Measurements from ENCODE around the gene IFT81.

IFT81 gene

DNA sequence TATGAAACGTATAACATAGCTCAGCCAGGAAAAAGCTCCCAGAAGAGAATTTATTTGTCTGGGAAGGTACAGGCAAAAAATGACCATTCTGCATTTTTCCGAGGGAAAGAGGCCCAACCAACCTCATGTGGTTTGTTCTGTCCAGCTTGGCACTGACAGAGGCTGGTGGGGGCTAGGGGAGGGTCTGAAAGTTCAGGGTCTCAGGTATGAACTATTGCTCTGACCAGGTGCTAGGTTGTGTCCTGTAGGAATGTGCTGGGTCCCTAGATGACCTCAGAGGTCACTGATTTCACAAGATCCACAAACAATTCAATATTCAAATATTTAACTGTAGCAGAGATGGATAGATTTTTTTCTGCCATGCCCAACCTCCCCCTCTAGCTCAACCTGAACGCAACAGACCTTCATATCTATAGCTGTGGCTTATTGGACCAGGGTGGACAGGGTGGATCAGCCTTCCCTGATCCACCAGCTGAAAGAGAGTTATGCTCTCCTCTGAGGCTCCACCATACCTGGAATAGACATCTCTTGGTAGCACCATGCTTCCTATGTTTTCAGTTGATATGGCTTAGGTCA is 32.9 kb upstream of the IFT81 start:
- no peak for DNase-seq (ENCODE audit: low read depth, low spot score)
- Histone ChIP-seq H3K4me3 (ENCODE audit: low read length) (no peak overlapping the region), H3K9me3 (ENCODE audit: control insufficient read depth, insufficient read depth, low read length) (no peaks in the 10 kb centered on the region), H3K4me1 (ENCODE audit: control insufficient read depth, insufficient read depth, low read length) (no peaks in the 10 kb centered on the region), H3K27ac (ENCODE audit: low read length) (no peak overlapping the region), H3K36me3 (ENCODE audit: control insufficient read depth, insufficient read depth, low read length) (no peaks in the 10 kb centered on the region), H3K27me3 (ENCODE audit: control insufficient read depth, insufficient read depth, low read length) (no peaks in the 10 kb centered on the region)
- no CpG with 5 or more reads among the region's 3 CpGs for WGBS (ENCODE audit: insufficient coverage, insufficient read length)

DNA sequence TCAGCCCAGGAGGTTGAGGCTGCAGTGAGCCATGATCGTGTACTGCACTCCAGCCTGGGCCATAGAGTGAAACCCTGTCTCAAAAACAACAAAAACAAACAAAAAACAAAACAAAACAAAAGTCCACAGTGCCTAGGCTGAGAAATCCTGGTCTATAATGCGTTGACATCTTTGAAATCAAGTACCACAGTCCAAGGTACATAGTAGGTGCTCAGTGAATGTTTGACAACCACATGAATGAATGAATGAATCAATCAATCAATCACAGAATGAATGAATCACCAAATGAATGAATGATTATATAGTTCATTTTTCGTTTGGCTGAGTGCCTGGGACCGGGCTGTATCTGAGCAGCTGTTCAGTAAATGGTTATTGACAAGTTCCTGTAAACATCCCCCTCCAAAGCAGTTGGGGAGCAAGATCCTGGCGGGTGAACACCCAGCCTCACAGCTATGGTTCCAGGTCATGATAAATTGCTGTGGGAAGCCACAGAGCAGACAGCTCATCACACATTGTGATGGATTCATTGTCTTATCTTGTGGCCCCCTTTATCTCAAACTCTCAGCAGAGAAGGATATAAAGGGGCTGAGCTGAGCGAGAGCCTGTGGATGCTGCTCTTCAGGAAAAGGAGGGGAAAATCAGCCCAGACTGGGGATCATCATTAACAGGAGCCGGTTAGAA is 30.4 kb upstream of the IFT81 start:
- H3K36me3 ChIP-seq (ENCODE audit: control insufficient read depth, insufficient read depth, low read length): no peaks in the 10 kb centered on the region
- H3K4me3 ChIP-seq (ENCODE audit: low read length): no peak overlapping the region
- H3K4me1 ChIP-seq (ENCODE audit: control insufficient read depth, insufficient read depth, low read length): no peaks in the 10 kb centered on the region
- DNase-seq (ENCODE audit: low read depth, low spot score): no peak
- no peak overlapping the region for H3K27ac ChIP-seq (ENCODE audit: low read length)
- H3K27me3 ChIP-seq (ENCODE audit: control insufficient read depth, insufficient read depth, low read length): no peaks in the 10 kb centered on the region
- H3K9me3 ChIP-seq (ENCODE audit: control insufficient read depth, insufficient read depth, low read length): no peaks in the 10 kb centered on the region
- WGBS (ENCODE audit: insufficient coverage, insufficient read length): no CpG with 5 or more reads among the region's 7 CpGs

DNA sequence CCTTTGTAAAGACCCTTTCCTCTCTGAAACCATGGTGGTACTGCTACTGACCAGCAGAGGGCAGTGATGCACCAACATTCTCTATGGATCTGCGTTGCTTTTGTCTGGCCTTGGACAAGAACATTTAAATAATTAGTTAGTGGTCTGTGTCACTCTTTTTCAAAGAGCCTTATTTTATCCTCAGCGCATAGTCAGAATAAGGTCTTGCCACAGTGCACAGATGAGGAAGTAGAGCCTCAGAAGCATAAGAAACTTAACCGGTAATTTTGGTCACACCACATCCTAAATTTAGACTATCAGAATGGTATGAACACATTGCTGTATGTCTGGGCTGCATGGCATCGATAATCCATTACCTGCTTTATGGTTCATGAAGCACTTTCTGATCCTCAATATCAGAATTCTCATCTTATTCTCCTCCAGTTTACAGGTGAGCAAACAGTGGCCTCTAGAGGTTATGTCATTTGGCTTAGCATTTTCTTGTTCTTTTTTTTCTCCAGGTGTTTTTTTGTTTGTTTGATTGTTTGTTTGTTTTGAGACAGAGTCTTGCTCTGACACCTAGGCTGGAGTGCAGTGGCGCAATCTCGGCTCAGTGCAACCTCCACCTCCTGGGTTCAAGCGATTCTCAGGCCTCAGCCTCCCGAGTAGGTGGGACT is 23.7 kb upstream of the IFT81 start:
- no peaks in the 10 kb centered on the region for H3K27me3 ChIP-seq (ENCODE audit: control insufficient read depth, insufficient read depth, low read length)
- peak; percentile 83 for DNase-seq (ENCODE audit: low read depth, low spot score)
- H3K9me3 ChIP-seq (ENCODE audit: control insufficient read depth, insufficient read depth, low read length): no peaks in the 10 kb centered on the region
- no peaks in the 10 kb centered on the region for H3K36me3 ChIP-seq (ENCODE audit: control insufficient read depth, insufficient read depth, low read length)
- no peak overlapping the region for H3K27ac ChIP-seq (ENCODE audit: low read length)
- no peaks in the 10 kb centered on the region for H3K4me1 ChIP-seq (ENCODE audit: control insufficient read depth, insufficient read depth, low read length)
- no CpG with 5 or more reads among the region's 8 CpGs for WGBS (ENCODE audit: insufficient coverage, insufficient read length)
- no peak overlapping the region for H3K4me3 ChIP-seq (ENCODE audit: low read length)

DNA sequence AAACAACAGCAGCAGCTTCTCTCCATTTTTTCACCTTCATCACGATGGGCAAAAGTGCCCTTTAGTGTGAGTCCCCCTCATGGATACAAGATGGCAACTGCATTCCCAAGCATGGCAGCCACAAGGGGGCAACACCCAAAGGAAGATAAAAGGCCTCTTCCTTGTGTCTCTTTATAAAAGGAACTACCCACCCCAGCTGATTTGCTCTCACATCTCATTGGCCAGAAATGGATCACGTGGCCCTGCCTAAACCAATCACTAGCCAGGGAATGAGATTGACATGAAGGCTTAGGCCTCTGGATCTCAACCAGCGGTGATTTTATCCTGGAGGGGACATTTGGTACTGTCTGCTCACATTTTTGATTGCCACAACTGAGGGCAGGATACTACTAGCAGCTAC is 21.9 kb upstream of the IFT81 start:
- Histone ChIP-seq H3K27ac (ENCODE audit: low read length) (no peak overlapping the region), H3K9me3 (ENCODE audit: control insufficient read depth, insufficient read depth, low read length) (no peaks in the 10 kb centered on the region), H3K27me3 (ENCODE audit: control insufficient read depth, insufficient read depth, low read length) (no peaks in the 10 kb centered on the region), H3K4me1 (ENCODE audit: control insufficient read depth, insufficient read depth, low read length) (no peaks in the 10 kb centered on the region), H3K4me3 (ENCODE audit: low read length) (no peak overlapping the region), H3K36me3 (ENCODE audit: control insufficient read depth, insufficient read depth, low read length) (no peaks in the 10 kb centered on the region)
- DNase-seq (ENCODE audit: low read depth, low spot score): peak; percentile 88
- no CpG with 5 or more reads among the region's 3 CpGs for WGBS (ENCODE audit: insufficient coverage, insufficient read length)

DNA sequence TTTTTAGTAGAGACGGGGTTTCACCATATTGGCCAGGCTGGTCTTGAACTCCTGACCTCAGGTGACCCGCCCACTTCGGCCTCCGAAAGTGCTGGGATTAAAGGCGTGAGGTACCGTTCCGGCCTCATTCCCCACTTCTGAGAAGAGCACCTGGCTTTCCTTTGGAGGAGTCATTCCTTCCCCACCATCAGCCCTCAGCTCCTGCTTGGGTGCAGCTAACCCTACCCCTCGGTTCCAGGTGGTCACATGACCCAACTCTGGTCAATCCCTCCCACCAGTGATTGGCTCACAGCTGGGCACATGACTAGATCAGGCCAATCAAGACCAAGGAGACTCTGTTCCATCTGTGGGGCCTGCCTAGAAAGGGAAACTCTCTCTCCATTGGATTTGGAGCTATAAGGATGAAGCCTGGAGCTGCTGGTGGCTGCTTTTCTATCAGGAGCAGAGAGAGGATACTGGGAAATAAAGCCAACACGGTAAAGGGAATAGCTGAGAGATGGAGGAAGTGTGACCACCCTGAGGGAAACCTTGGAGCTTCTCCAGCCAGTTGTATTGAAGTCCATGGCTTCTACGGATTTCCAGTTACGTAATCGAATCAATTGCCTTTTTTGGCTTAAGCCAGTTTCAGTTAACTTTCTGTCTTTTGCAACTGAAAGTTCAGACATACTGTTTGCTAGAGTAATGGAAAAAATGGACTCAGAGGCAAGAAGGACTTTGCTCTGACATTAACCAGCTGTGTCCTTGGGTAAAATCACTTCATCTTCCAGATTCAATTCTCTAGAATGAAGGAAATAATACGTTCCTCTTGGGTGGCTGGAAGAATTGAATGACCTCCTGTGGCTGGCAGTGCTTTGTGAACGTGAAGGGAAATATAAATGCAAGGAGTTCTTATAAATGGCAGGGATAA is 19.7 kb upstream of the IFT81 start:
- H3K9me3 ChIP-seq (ENCODE audit: control insufficient read depth, insufficient read depth, low read length): no peaks in the 10 kb centered on the region
- no peak overlapping the region for H3K4me3 ChIP-seq (ENCODE audit: low read length)
- WGBS (ENCODE audit: insufficient coverage, insufficient read length): no CpG with 5 or more reads among the region's 14 CpGs
- H3K27me3 ChIP-seq (ENCODE audit: control insufficient read depth, insufficient read depth, low read length): no peaks in the 10 kb centered on the region
- DNase-seq (ENCODE audit: low read depth, low spot score): no peak
- H3K27ac ChIP-seq (ENCODE audit: low read length): no peak overlapping the region
- H3K4me1 ChIP-seq (ENCODE audit: control insufficient read depth, insufficient read depth, low read length): peaks cover 1% of the 10 kb centered on the region; the same call in 1 of the 2 replicates
- no peaks in the 10 kb centered on the region for H3K36me3 ChIP-seq (ENCODE audit: control insufficient read depth, insufficient read depth, low read length)

DNA sequence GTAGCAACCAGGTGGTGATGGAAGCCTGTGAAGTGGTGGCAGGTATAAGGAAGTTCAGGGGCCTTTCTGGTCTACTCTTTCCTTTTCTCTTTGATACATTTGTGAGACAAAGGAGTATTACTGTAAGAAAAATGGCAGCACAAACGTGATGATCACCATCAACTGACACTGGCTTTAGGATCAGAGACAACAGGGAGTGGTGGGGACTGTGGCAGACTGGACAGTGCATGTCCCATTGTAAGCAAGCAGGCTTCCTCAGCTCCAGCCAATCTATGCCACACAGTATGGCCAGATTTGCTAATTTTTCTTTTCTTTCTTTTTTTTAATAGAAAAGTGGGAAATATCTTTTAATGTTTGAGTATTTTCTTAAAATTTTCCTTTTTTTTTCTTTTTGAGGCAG is 19.0 kb upstream of the IFT81 start:
- Histone ChIP-seq H3K4me3 (ENCODE audit: low read length) (no peak overlapping the region), H3K36me3 (ENCODE audit: control insufficient read depth, insufficient read depth, low read length) (no peaks in the 10 kb centered on the region), H3K27me3 (ENCODE audit: control insufficient read depth, insufficient read depth, low read length) (no peaks in the 10 kb centered on the region), H3K27ac (ENCODE audit: low read length) (no peak overlapping the region), H3K9me3 (ENCODE audit: control insufficient read depth, insufficient read depth, low read length) (no peaks in the 10 kb centered on the region), H3K4me1 (ENCODE audit: control insufficient read depth, insufficient read depth, low read length) (peaks cover 2% of the 10 kb centered on the region; the same call in 1 of the 2 replicates)
- no CpG with 5 or more reads among the region's 1 CpG for WGBS (ENCODE audit: insufficient coverage, insufficient read length)
- no peak for DNase-seq (ENCODE audit: low read depth, low spot score)

DNA sequence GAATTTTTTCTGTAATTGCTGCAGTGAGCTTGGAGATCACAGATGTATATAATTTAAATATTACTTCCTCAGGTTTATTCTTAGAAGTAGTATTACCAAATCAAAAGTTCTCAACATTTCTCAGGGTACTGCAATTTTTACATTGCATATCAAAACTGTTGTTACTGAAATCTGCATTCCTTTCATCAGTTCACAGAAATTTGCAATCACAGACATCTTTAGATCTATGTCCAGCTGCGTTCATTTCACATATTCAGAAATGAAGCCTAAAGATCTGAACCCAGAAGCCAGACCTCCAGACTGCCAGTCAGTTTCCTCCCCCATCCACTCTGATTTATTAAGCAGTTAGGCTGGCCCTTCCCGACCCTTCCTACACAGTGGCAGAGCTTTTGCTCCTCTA is 18.2 kb upstream of the IFT81 start:
- no peak overlapping the region for H3K4me3 ChIP-seq (ENCODE audit: low read length)
- no peak for DNase-seq (ENCODE audit: low read depth, low spot score)
- no peaks in the 10 kb centered on the region for H3K36me3 ChIP-seq (ENCODE audit: control insufficient read depth, insufficient read depth, low read length)
- WGBS (ENCODE audit: insufficient coverage, insufficient read length): no CpG with 5 or more reads among the region's 2 CpGs
- H3K27me3 ChIP-seq (ENCODE audit: control insufficient read depth, insufficient read depth, low read length): no peaks in the 10 kb centered on the region
- no peaks in the 10 kb centered on the region for H3K9me3 ChIP-seq (ENCODE audit: control insufficient read depth, insufficient read depth, low read length)
- no peak overlapping the region for H3K27ac ChIP-seq (ENCODE audit: low read length)
- H3K4me1 ChIP-seq (ENCODE audit: control insufficient read depth, insufficient read depth, low read length): peaks cover 2% of the 10 kb centered on the region; the same call in 1 of the 2 replicates

DNA sequence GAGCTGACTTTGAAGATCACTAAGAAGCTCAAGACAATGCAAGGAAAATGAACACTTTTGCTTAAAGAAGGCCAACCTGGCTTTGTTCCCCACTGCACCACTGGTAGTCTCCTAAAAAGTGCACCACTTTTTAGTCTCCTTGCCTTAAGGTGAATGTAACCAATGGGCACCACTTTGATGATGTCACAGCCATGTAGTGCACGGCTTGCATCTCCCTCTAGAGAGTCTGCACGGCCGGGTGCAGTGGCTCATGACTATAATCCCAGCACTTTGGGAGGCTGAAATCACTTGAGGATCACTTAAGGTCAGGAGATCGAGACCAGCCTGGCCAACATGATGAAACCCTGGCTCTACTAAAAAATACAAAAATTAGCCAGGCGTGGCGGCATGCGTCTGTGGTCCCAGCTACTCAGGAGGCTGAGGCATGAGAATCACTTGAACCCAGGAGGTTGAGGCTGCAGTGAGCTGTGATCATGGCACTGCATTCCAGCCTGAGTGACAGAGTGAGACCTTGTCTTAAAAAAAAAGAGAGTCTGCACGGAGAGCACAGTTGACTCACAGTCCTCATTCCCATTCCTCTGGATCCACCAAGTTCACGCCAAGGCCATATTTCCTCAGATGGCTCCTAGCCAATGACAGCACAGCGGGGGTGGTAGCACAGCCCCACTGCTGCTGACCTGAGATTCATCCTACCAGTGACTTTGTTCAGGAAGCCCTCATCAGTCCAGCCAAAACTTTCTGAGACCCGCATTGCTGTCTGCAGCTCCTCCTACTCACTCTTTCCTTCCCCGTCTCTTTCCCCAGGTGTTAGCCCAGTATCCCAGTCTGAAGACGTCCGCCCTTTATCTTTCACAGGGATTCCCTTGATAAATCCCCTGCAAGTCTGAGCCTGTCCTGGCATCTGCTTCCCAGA is 16.5 kb upstream of the IFT81 start:
- Histone ChIP-seq H3K36me3 (ENCODE audit: control insufficient read depth, insufficient read depth, low read length) (no peaks in the 10 kb centered on the region), H3K9me3 (ENCODE audit: control insufficient read depth, insufficient read depth, low read length) (no peaks in the 10 kb centered on the region), H3K4me3 (ENCODE audit: low read length) (no peak overlapping the region), H3K4me1 (ENCODE audit: control insufficient read depth, insufficient read depth, low read length) (peaks cover 2% of the 10 kb centered on the region; the same call in 1 of the 2 replicates), H3K27me3 (ENCODE audit: control insufficient read depth, insufficient read depth, low read length) (no peaks in the 10 kb centered on the region), H3K27ac (ENCODE audit: low read length) (no peak overlapping the region)
- DNase-seq (ENCODE audit: low read depth, low spot score): no peak
- no CpG with 5 or more reads among the region's 14 CpGs for WGBS (ENCODE audit: insufficient coverage, insufficient read length)

DNA sequence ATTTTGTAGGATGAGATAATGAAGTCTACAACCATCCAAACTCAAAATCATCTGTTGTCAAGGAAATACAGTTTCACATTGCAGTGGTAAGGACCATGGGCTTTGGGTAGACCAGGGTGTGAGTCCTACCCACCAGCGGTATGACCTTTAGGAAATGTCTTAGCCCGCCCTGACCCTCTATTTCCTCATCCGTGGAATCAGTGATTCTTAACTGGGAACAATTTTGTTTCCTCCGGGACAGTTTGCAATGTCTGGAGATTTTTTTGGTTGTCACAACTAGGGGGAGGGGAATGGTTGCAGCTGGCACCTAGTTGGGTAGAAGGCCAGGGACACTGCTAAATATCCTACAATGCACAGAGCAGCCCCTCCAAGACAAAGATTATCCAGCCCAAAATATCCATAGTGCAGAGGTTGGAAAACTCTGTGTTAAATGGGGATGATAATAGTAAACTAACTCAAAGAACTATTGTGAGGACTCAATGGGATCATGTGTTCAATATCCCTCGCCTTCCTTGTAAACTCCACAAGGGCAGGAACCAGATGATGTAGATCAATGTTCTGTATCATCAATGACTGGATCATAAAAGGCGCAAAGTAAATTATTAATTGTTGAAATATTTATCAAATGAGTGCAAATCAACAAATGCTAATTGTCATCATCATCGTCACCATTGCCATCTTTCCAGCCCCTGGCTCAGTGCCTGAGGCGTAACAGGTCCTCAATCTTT is 15.7 kb upstream of the IFT81 start:
- Histone ChIP-seq H3K27me3 (ENCODE audit: control insufficient read depth, insufficient read depth, low read length) (no peaks in the 10 kb centered on the region), H3K27ac (ENCODE audit: low read length) (no peak overlapping the region), H3K36me3 (ENCODE audit: control insufficient read depth, insufficient read depth, low read length) (no peaks in the 10 kb centered on the region), H3K4me1 (ENCODE audit: control insufficient read depth, insufficient read depth, low read length) (peaks cover 2% of the 10 kb centered on the region; the same call in 1 of the 2 replicates), H3K9me3 (ENCODE audit: control insufficient read depth, insufficient read depth, low read length) (no peaks in the 10 kb centered on the region), H3K4me3 (ENCODE audit: low read length) (no peak overlapping the region)
- WGBS (ENCODE audit: insufficient coverage, insufficient read length): no CpG with 5 or more reads among the region's 8 CpGs
- no peak for DNase-seq (ENCODE audit: low read depth, low spot score)

All from iPS DF 6.9 (cell line).